AG04449 (cell line): ENCODE results near the gene IRF2BP2.

Source experiments
- CTCF ChIA-PET: fragments of 350-600 bp; formaldehyde crosslinking; extraction: SDS; loops from one replicate; lab custom pipeline; 2021; ENCODE audit warnings: antibody characterized with exemption; lab: Yijun Ruan, JAX
- POLR2A ChIA-PET: fragments of 400-600, 350-600 bp; formaldehyde crosslinking; extraction: SDS; loops from one replicate; lab custom pipeline; 2020; ENCODE audit warnings: antibody characterized with exemption, inconsistent platforms; lab: Yijun Ruan, JAX
- DNase-seq: peaks from one replicate; pipeline ENCODE4 v3.0.0-alpha.2; 2010; ENCODE audit warnings: low read depth, low spot score
- H3K4me3 ChIP-seq: 2 replicates; pipeline ENCODE4 v1.5.1; 2011; ENCODE audit warnings: low read depth, mild to moderate bottlenecking, control low read depth, low read length
- CTCF ChIP-seq: IDR thresholded peaks from one replicate; pipeline ENCODE4 v1.5.1; 2011; ENCODE audit warnings: mild to moderate bottlenecking, moderate library complexity, low read length, control low read depth, inconsistent platforms; ENCODE audit not compliant: insufficient read depth; ENCODE audit errors: missing control alignments

IRF2BP2 gene

GRCh38 chr1:234578087-234578486, 31.9 kb downstream of the IRF2BP2 start:
- ChIA-PET POLR2A (no interaction called here), CTCF (interaction anchor here (1.2 to 3.0 kb wide), 2 partner anchors 19 to 25 kb away, joined by 4 to 9 read pairs; no protein-coding TSS in a partner anchor)
- no peak for DNase-seq
- TF ChIP-seq CTCF, result no peak
- H3K4me3 ChIP-seq, result no peak overlapping the region

GRCh38 chr1:234573711-234574299, 36.2 kb downstream of the IRF2BP2 start:
- no peak for TF ChIP-seq CTCF
- ChIA-PET CTCF (no interaction called here), POLR2A (no interaction called here)
- H3K4me3 ChIP-seq, result no peak overlapping the region
- DNase-seq, result no peak

GRCh38 chr1:234572966-234573365, 37.0 kb downstream of the IRF2BP2 start:
- DNase-seq, result no peak
- no peak for TF ChIP-seq CTCF
- CTCF ChIA-PET, result no interaction called here
- no peak overlapping the region for H3K4me3 ChIP-seq
- POLR2A ChIA-PET, result no interaction called here

GRCh38 chr1:234571702-234572101, 38.3 kb downstream of the IRF2BP2 start:
- H3K4me3 ChIP-seq, result no peak overlapping the region
- no peak for TF ChIP-seq CTCF
- DNase-seq, result no peak
- ChIA-PET CTCF (interaction anchor here (1.2 kb wide), 1 partner anchor 13 kb away, joined by 3 read pairs; no protein-coding TSS in a partner anchor), POLR2A (no interaction called here)

GRCh38 chr1:234570329-234571120, 39.5 kb downstream of the IRF2BP2 start:
- ChIA-PET CTCF (no interaction called here), POLR2A (no interaction called here)
- no peak for DNase-seq
- no peak for TF ChIP-seq CTCF
- H3K4me3 ChIP-seq, result no peak overlapping the region

- POLR2A ChIA-PET, result no interaction called here
- TF ChIP-seq CTCF, result no peak
- CTCF ChIA-PET, result no interaction called here
- no peak for DNase-seq
- H3K4me3 ChIP-seq, result no peak overlapping the region
Measured at GRCh38 chr1:234568345-234568744, 41.6 kb downstream of the IRF2BP2 start.
